HCEC 1CT (cell line): ENCODE measurements around the gene B3GAT1.
"Not testable (repeated sequence)": the region's sequence is repeated elsewhere in the genome, so short reads cannot be mapped to it uniquely, and the experiment has no call there.

Experiments
- DNase-seq: peaks from one replicate; pipeline ENCODE4 v3.0.0-alpha.2; 2017

B3GAT1 gene, protein sequence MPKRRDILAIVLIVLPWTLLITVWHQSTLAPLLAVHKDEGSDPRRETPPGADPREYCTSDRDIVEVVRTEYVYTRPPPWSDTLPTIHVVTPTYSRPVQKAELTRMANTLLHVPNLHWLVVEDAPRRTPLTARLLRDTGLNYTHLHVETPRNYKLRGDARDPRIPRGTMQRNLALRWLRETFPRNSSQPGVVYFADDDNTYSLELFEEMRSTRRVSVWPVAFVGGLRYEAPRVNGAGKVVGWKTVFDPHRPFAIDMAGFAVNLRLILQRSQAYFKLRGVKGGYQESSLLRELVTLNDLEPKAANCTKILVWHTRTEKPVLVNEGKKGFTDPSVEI

DNA sequence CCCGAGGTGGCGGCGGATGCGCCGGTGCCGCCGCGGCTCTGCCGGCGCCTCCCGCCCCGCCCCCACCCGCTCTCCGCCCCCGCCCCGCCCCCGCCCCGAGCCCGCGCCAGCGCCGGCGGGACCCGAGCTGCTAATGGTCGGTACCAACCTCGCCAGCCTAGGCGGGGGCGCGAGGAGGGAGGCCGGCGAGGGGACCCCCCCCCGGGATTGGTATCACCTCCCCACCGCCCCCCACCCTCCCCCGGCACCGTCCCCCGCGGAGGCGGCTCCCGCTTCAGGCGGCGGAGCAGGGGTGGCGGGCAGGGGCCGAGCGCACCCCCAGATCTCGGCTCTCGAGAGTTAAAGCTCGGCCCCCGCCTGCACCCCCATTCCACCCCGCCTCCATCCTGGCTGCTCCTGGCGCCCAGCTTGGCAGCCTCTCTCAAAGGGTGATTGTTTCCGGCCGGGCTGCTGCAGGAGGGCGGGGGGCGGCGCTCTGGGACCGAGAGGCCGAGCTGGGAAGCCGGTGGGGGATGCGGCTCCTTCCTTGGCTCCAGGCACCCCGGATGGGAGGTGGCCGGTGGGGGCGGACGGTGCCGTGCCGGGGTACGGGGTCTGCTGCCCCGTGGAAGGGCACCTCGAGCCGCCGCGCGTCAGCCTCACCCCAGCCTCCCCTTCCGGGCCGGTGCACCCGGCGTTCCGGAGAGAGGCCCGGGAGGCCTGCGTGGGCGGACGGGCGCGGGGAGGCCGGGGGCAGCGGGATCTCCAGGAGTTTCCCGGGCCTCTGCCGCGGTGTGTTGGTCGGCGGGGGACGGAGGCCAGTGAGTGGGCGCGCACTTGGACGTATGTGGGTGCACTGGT, at the start of gene B3GAT1:
B3GAT1 (minus strand) TSS at position 40 of the 840 bp plus-strand sequence. CDS start 24,583 bp downstream, outside the sequence.
- no peak for DNase-seq

DNA sequence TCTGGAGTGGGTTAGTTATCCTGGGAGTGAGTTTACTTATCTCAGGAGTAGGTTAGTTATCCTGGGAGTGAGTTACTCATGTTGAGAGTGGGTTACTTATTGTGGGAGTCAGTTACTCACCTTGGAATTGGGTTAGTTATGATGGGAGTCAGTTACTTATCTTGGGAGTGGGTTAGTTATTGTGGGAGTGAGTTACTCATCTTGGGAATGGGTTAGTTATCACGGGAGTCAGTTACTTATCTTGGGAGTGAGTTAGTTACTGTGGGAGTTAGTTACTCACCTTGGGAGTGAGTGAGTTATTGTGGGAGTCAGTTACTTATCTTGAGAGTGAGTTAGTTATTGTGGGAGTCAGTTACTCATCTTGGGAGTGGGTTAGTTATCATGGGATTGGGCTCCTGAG, 49.6 kb upstream of the B3GAT1 start:
- DNase-seq: no peak

DNA sequence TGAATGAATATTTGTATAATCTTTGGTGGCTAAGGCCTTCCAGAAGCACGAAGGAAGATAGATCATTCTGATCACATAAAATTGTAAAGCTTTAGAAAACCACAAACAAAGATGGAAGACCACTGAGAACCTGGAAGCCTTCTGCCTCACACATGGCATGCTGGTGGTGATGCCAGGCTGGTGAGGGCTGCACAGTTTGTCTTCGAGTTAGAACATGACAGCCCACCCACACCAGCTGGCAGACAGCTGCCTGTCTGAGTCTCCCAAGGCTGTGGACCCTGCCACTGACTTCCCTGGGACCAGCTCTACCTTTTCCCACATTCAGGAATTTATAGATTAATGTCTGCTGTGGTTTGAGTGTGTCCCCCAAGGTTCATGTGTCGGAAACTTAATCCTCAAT, 48.8 kb upstream of the B3GAT1 start:
- DNase-seq: no peak

DNA sequence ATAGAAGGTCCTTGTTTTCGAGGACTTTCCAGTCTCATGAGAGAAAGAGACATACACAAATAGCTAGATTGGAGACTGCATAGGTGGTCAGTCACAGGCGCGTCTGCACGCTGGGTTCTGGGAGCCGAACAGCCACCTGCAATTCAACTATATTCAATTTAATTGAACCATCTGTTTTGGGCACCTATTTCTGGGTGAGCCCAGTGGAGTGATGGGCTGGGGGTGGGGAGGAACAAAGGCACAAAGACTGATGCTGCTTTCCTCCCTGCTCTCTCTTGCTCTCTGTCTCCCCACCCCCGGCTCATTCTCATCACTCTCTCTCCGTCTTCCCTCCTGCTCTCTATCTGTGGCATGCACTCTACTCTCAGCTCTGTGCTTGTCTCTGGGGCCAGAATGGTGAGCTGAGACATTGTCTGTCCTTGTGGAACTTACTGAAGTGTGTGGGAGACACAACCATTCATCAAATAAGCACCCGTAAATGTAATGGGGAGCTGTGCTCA, 48.1 kb upstream of the B3GAT1 start:
- no peak for DNase-seq

DNA sequence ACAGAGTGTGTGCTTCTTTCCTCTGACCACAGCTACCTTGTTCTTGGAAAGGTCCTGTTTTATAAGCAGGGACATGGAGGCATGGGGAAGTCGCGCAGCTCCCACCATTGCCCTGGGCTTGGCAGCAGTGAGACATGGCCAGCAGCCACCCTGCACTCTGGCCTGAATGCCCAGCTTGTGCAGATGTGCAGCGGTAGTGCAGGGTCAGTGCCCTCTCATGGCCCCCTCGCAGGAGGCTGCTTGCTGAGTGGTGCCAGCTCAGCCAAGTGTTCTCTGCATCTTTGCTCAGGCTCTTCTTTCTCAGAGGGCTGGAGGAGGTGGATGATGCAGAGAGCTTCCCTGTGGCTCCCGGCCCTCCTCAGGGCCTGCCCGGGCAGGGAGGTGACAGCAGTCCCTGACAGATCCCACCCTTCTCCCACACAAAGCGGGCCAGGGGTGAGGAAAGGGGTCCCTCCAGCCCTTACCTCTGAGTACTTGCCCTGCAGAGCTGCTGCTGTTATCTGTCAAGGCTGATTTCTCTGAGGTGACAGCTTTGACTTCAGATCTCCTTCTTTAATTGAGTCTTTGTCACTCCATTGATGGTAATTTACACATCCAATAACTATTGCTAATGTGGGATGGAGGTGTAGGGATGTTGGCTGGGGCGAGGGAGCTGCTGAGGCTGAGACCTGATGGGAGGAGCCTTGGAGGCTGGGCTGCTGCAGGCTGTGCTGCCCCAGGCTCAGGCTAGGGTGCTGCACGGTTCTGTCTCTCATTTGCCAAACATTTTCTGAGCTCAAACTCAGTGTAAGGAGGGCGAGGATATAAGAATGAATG, 47.4 kb upstream of the B3GAT1 start:
- DNase-seq: no peak

DNA sequence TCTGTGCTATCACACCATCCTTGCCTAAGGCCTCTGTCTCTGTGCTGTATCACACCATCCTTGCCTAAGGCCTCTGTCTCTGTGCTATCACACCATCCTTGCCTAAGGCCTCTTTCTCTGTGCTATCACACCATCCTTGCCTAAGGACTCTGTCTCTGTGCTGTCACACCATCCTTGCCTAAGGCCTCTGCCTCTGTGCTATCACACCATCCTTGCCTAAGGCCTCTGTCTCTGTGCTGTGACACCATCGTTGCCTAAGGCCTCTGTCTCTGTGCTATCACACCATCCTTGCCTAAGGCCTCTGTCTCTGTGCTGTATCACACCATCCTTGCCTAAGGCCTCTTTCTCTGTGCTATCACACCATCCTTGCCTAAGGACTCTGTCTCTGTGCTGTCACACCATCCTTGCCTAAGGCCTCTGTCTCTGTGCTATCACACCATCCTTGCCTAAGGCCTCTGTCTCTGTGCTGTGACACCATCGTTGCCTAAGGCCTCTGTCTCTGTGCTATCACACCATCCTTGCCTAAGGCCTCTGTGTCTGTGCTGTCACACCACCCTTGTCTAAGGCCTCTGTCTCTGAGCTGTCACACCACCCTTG, 45.5 kb upstream of the B3GAT1 start:
- DNase-seq: not testable (repeated sequence)

DNA sequence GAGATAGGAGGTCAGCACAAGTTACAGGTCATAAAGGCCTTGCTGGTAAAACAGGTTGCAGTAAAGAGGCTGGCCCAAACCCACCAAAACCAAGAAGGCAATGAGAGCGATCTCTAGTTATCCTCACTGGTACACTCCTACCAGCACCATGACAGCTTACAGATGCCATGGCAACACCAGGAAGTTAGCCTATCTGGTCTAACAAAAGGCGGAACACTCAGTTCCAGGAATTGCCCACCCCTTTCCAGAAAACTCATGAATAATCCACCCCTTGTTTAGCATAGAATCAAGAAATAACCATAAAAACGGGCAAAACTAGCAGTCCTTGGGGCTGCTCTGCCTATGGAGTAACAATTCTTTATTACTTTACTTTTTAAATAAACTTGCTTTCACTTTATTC, 43.5 kb upstream of the B3GAT1 start:
- no peak for DNase-seq

DNA sequence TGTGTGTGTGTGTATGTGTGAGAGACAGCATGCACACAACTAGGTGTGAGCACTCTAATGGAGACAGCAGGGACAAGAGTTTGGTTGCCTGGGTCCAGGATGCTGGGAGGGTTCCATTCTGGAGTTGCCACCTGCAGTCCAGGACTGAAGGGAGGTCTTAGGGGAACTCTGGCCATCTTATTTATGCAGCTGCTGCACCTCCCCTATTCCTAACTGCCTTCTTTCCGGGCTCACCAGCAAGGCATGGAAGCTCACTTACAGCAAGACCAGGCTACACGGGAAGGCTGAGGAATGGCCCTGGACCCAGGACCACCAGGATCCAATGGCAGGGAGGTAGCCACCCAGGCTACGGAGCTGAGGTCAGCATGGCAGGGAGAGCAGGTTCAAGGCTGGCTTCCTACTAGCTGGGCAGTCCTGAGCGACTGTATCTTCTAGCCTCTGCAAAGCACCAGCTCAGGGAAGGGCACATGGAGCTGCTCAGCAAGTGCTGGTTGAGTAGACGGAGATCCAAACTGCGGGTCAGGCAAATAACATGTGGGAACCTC, 42.2 kb upstream of the B3GAT1 start:
- DNase-seq: no peak

DNA sequence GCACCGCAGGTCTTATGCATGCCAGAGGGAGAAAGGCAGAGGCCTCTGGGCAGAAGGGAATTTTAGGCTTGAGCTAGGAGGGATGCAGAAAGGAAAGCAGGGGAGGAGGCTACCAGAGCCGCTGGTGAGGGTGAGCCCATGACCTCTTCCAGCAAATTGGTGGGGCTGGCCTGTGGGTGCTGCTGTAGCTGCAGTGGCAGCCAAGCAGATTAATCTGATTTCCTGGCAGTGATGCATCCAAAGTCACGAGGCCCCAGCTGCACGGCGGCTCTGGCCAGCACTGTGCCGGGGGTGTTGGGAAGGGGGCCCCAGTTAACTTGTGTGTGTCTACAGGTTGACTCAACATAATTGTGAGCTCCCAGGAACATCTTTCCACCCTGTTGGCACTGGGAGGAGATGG, 41.4 kb upstream of the B3GAT1 start:
- no peak for DNase-seq

DNA sequence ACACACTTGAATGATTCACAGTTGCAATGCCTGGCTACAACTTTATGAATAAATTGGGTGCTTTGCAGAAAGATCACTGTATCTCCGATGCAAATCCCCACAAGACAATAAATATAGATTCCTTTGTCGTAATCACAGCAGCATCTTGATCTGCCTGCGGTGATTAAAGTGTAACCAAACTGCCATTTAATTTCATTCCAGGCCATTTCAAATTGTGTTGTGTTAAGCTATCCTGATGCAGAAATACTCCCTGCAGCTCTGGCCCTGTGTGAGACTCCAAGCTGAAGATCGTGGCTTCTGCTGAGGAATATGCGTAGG, 40.8 kb upstream of the B3GAT1 start:
- no peak for DNase-seq

DNA sequence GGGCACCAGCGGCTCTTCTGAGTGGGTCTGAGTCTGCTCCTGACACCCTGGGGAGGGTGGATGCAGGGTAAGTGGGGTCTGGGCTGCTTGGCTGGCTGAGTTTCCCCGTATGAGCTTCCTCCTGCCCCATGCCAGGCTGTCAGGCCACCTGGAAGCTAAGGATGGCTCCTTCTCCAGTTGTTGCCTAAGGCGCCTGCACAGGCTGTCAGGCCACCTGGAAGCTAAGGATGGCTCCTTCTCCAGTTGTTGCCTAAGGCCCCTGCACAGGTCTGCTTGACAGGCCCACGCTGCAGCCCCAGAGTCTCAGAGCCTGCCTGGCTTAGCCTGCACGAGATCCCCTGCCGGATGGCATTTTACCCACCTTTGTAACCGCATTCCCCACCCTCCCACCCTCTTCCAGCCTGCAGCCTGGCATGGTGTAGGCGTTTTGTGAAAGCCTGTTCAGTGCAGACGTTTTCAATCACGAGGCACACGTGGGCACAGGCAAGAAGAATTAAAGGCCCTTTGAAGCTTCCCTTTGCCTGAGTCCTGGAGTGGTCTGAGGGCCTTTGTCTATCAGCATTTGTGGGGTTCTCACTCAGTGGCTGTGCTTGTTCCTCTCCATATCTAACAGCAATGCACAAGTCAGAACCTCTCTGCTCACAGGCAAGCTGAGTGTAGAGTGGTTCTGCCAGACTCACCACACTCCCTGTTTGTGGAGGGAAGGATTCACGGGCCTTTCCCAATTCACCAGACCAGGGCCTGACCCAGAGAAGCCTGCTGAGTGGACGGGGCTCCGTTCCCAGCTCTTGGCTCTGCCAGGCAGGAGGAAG, 40.2 kb upstream of the B3GAT1 start:
- DNase-seq: no peak

DNA sequence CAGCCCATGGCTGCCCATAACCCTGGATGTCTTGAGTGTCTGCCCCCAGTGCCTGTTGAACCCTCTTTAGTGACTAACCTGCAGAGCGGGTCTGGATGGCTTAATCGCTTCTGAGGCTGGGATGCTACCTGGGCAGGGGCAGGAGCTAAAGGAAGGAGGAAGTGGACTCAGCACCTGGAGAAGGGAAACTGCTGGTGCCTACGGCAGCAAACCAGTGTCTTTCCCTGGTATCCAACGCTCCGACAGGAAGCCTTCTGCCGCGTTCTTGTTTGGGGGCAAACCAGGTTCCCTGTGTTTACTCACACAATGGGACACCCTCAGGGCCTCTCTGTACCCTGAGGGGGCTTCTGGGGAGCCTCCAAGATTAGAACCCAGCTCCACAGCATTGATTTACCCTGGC, 38.1 kb upstream of the B3GAT1 start:
- DNase-seq: no peak

DNA sequence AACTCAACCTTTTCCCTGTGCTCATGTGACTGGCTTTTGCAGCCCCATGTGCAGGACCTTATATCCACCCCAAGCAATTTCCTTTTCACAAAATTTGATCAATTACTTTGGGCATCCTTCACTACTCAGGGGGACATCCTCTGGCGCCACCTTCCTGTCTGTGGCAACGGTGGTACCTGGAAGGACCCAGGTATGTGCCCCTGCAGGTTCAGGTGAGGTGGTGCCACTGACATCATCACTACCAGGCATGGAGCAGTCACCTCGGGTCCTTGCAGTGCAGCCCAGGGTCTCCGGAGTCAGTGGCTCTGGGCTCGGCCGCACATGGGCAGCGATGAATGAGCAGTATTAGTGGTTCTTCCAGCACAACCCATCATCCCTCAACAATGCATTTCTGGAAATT, 37.7 kb upstream of the B3GAT1 start:
- no peak for DNase-seq

DNA sequence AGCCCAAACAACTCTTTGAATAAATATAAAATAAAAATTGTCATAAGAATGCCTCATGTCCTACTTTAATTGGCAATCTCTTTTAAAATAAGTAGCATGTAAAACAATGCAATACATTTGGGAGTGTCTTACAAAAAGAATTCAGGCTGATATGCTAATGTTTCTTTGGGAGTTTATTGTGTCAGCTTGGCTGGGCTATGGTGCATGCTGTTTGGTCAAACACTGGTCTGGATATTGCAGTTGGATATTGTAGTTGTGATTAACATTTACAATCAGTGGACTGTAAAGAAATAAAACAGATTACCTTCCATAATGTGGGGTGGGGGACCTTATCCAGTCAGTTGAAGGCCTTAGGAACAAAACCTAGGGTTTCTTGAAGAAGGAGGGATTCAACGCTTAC, 37.0 kb upstream of the B3GAT1 start:
- no peak for DNase-seq

DNA sequence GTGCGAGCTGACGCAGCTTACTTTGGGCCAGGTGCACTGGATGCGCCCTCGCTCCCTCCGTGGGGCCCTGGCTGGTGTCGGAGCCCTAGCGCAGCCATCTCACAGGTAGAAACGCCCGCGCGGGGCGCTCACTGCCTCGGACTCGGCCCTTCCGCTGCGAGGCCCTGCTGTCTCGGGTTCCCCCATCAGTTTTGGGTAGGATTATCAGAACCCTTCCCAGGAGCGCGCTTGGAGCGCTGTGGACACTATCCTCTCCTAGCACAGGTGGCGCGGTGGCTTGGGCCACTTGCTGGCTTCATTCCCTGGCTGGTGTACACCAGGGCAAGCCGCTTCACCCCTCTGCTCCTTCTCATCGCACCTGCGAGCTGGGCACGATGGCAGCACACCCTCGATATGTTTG, 35.7 kb upstream of the B3GAT1 start:
- no peak for DNase-seq

DNA sequence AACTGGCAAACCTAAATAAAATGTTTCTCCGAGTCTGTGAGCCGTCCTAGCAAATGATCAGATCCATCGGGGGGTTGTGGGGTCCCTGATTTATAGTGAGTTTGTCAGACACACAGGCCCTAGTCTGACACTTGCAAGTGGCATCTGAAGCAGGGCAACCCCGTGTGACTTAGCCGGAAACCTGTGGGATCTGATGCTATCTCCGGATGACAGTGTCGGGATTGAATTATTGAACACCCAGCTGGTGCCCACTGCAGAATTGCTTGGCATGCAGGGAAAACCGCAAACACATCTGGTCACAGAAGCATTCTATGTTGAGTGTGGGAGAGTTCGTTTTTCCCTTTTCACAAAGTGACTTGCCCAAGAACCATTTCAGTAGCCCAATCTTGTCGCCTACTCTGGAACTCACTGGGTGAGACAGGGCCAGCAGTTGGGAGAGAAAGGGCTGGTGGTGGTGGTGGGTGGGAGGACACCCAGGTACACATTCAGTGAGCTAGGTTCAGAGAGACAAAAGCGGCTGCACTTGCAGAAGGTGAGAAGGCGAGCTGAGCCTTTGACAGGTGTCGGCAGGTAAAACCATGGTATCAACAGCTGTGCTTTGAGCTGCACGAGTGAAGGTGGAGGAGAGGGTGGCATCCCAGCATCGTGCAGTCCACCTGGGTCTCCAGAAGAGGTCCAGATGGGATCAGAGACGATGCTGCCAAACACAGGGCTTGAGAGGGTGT, 33.7 kb upstream of the B3GAT1 start:
- no peak for DNase-seq

DNA sequence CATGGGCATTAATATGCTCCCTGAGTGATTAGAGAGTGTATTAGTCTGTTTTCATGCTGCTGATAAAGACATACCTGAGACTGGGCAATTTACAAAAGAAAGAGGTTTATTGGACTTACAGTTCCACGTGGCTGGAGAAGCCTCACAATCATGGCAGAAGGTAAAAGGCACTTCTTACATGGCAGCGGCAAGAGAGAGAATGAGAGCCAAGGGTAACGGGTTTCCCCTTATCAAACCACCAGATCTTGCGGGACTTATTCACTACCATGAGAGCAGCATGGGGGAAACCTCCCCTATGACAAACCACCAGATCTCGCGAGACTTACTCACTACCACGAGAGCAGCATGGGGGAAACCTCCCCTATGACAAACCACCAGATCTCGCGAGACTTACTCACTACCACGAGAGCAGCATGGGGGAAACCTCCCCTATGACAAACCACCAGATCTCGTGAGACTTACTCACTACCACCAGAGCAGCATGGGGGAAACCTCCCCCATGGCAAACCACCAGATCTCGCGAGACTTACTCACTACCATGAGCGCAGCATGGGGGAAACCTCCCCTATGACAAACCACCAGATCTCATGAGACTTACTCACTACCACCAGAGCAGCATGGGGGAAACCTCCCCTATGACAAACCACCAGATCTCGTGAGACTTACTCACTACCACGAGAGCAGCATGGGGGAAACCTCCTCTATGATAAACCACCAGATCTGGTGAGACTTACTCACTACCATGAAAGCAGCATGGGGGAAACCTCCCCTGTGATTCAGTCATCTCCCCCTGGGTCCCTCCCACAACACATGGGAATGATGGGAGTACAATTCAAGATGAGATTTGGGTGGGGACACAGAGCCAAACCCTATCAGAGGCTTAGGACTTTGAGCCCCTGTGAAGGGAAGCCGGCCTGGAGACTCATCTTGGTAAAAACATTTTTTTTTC, 32.4 kb upstream of the B3GAT1 start:
- not testable (repeated sequence) for DNase-seq

DNA sequence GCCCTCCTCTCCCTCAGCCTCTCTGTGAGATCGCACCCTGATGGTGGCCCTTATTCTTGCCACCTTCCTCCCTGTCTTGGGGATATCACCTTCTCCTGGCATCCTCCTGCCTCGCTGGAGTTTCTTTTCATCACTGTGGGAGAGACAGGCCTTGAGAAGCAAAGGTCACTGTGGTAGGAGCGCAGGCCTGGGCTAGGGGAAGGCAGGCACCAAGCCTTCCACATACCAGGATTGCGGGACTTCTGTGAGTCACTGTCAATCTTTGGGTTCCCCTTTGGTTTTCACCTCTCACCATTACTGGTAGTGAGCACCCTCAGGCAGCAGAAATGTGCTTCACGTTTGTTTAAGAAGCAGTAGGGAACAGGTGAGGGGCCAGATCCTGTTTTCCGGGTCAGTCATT, 31.2 kb upstream of the B3GAT1 start:
- no peak for DNase-seq

DNA sequence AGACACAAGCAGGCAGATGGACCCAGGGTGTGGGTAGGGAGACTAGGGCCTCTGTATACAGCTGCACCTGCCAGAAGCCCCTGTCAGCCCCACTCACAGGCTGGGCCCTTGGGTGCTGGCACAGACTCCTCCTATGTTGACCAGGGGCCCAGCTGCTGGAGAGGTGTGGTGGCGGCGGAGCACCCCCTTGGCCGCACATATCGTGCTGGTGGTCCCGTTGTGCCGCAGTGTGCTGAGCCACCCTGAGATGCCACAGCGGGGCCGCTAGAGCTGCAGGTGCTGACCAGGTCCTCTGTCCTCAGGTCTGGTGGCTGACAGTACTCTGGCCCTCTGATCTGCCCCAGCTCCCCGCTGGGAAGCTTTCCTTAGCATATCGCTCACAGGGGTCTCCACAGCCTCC, 30.2 kb upstream of the B3GAT1 start:
- DNase-seq: no peak

DNA sequence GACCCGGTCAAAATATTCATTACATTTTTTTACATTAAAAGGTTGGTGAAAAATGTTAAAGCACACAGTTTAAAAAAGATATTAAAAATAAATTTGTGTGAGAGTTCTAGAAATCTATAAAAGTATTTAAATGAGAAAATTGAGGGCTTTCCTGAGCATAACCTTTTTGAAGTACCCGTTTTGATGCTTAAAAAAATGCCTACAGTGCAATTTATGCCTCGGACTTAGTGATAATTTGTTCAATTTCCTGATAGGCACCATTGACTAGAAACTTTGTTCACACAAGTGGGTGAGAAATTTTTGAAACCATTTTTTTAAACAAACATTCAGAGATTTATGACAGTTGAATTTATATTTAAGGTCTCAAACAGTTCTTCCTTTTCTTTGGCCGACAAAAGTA, 29.7 kb upstream of the B3GAT1 start:
- no peak for DNase-seq
